ENCODE results near the gene KSR2. TPM values are rescaled to one million over a fixed set of nuclear protein-coding genes. Genes with fewer than 3 reads are reported as not detected.

Gene KSR2
- total and polyA plus RNA-seq, 4 donors, result 0.09 to 1.8 (median 0.37) TPM

- DNase-seq (peak in 2 of 3 donors; percentile 30 to 57), ATAC-seq (ENCODE audit: insufficient read depth, low FRiP score) (peak; percentile 57)
- no peak overlapping the region for H3K27ac ChIP-seq (ENCODE audit: low read depth in 1 of 2, low read length in 1 of 2)
- TF ChIP-seq CTCF (IDR thresholded peaks at IDR 0.05; ENCODE audit: control extremely low read depth, extremely low read depth), result no peak
- no peaks in the 10 kb centered on the region for H3K36me3 ChIP-seq (ENCODE audit: control insufficient read depth in 4 of 4, insufficient read depth in 4 of 4, low read length in 4 of 4)
- H3K9me3 ChIP-seq (ENCODE audit: control insufficient read depth in 4 of 4, insufficient read depth in 3 of 4, low read length in 3 of 4), result no peaks in the 10 kb centered on the region
- peaks cover 0 to 10% (median 6%) of the 10 kb centered on the region in 5 donors for H3K4me1 ChIP-seq (ENCODE audit: control insufficient read depth in 5 of 5, insufficient read depth in 5 of 5, low read length in 5 of 5)
- no peaks in the 10 kb centered on the region for H3K27me3 ChIP-seq (ENCODE audit: control insufficient read depth in 3 of 3, insufficient read depth in 3 of 3, low read length in 2 of 3)
- 47 to 51% methylated on average over 7 of the region's 7 CpGs for WGBS, 2 donors
- H3K4me3 ChIP-seq, result no peak overlapping the region
- H3K9ac ChIP-seq (ENCODE audit: insufficient read depth in 1 of 2, low read length in 2 of 2), result no peak overlapping the region
These were observed 467.5 kb downstream of the KSR2 start for GRCh38 chr12:117501076-117501869.

- Histone ChIP-seq H3K9me3 (ENCODE audit: control insufficient read depth in 4 of 4, insufficient read depth in 3 of 4, low read length in 3 of 4) (no peaks in the 10 kb centered on the region), H3K4me3 (no peak overlapping the region), H3K9ac (ENCODE audit: insufficient read depth in 1 of 2, low read length in 2 of 2) (no peak overlapping the region), H3K27ac (ENCODE audit: low read depth in 1 of 2, low read length in 1 of 2) (no peak overlapping the region), H3K4me1 (ENCODE audit: control insufficient read depth in 5 of 5, insufficient read depth in 5 of 5, low read length in 5 of 5) (peaks cover 0 to 10% (median 8%) of the 10 kb centered on the region in 5 donors), H3K36me3 (ENCODE audit: control insufficient read depth in 4 of 4, insufficient read depth in 4 of 4, low read length in 4 of 4) (no peaks in the 10 kb centered on the region), H3K27me3 (ENCODE audit: control insufficient read depth in 3 of 3, insufficient read depth in 3 of 3, low read length in 2 of 3) (no peaks in the 10 kb centered on the region)
- WGBS, 2 donors, result 62 to 72% methylated on average over 8 of the region's 8 CpGs
- DNase-seq (no peak), ATAC-seq (ENCODE audit: insufficient read depth, low FRiP score) (no peak)
- no peak for TF ChIP-seq CTCF (IDR thresholded peaks at IDR 0.05; ENCODE audit: control extremely low read depth, extremely low read depth)
These were observed 468.9 kb downstream of the KSR2 start for GRCh38 chr12:117499759-117500485.

GRCh38 chr12:117498880-117499279 lies 469.9 kb downstream of the KSR2 start:
- Histone ChIP-seq H3K4me1 (ENCODE audit: control insufficient read depth in 5 of 5, insufficient read depth in 5 of 5, low read length in 5 of 5) (peaks cover 0 to 10% (median 8%) of the 10 kb centered on the region in 5 donors), H3K9ac (ENCODE audit: insufficient read depth in 1 of 2, low read length in 2 of 2) (no peak overlapping the region), H3K4me3 (no peak overlapping the region), H3K27me3 (ENCODE audit: control insufficient read depth in 3 of 3, insufficient read depth in 3 of 3, low read length in 2 of 3) (no peaks in the 10 kb centered on the region), H3K27ac (ENCODE audit: low read depth in 1 of 2, low read length in 1 of 2) (no peak overlapping the region), H3K36me3 (ENCODE audit: control insufficient read depth in 4 of 4, insufficient read depth in 4 of 4, low read length in 4 of 4) (no peaks in the 10 kb centered on the region), H3K9me3 (ENCODE audit: control insufficient read depth in 4 of 4, insufficient read depth in 3 of 4, low read length in 3 of 4) (no peaks in the 10 kb centered on the region)
- TF ChIP-seq CTCF (IDR thresholded peaks at IDR 0.05; ENCODE audit: control extremely low read depth, extremely low read depth), result no peak
- no peak for DNase-seq
- 73 to 81% methylated on average over 3 of the region's 3 CpGs for WGBS, 2 donors
- no peak for ATAC-seq (ENCODE audit: insufficient read depth, low FRiP score)
